Keratinocyte (primary cell): ENCODE results near the gene UBE3A. TPM values are rescaled to one million over a fixed set of nuclear protein-coding genes. Genes with fewer than 3 reads are reported as not detected.

ENCODE experiments used
- DNase-seq: peaks from one replicate; pipeline ENCODE4 v3.0.0-alpha.2; 2011; ENCODE audit warnings: low read depth, missing footprints, low spot score
- FAIRE-seq: peaks from 2 replicates; lab custom pipeline; 2011; peaks lifted over from hg19 to GRCh38; lab: Jason Lieb, UNC
- H2AFZ ChIP-seq: 2 replicates; pipeline ENCODE4 v1.6.0; 2012; ENCODE audit warnings: low read length, control low read depth, inconsistent platforms; ENCODE audit not compliant: control insufficient read depth
- H3K27ac ChIP-seq: 2 replicates; pipeline ENCODE4 v1.5.1; 2011; ENCODE audit warnings: low read length; ENCODE audit not compliant: control insufficient read depth, insufficient read depth
- H3K27me3 ChIP-seq: 3 replicates; pipeline ENCODE4 v1.6.0; 2011; ENCODE audit warnings: low read length; ENCODE audit not compliant: control insufficient read depth, insufficient read depth; ENCODE audit errors: extremely low read depth
- H3K36me3 ChIP-seq, 2 experiments: 2 replicates in 1 of 2; 3 replicates in 1 of 2; pipeline ENCODE4 v1.5.1; 2011; ENCODE audit warnings: low read length in 2 of 2, mild to moderate bottlenecking in 1 of 2; ENCODE audit not compliant: control insufficient read depth in 2 of 2, insufficient read depth in 2 of 2; ENCODE audit errors: extremely low read depth in 1 of 2
- H3K4me1 ChIP-seq: 3 replicates; pipeline ENCODE4 v1.5.1; 2011; ENCODE audit warnings: low read length; ENCODE audit not compliant: control insufficient read depth, insufficient read depth; ENCODE audit errors: extremely low read depth
- H3K4me2 ChIP-seq: 3 replicates; pipeline ENCODE4 v1.6.0; 2011; ENCODE audit warnings: low read depth, low read length; ENCODE audit not compliant: control insufficient read depth, insufficient read depth; ENCODE audit errors: extremely low read depth
- H3K4me3 ChIP-seq, 3 experiments: fragments of 200-600 bp in 1 of 3; sonication (generic) in 1 of 3; 2 replicates in 2 of 3; 3 replicates in 1 of 3; pipeline ENCODE4 v1.5.1; 2011 to 2016; ENCODE audit warnings: low read length in 3 of 3, mild to moderate bottlenecking in 3 of 3, control low read depth in 2 of 3, inconsistent platforms in 1 of 3, low read depth in 1 of 3, mixed read lengths in 1 of 3, mixed run types in 1 of 3, moderate library complexity in 1 of 3; ENCODE audit not compliant: control insufficient read depth in 2 of 3, insufficient read depth in 2 of 3; ENCODE audit errors: extremely low read depth in 1 of 3
- H3K79me2 ChIP-seq: 2 replicates; pipeline ENCODE4 v1.6.0; 2012; ENCODE audit warnings: low read length; ENCODE audit not compliant: control insufficient read depth, insufficient read depth
- H3K9ac ChIP-seq: 3 replicates; pipeline ENCODE4 v1.6.0; 2011; ENCODE audit warnings: low read length; ENCODE audit not compliant: control insufficient read depth, insufficient read depth; ENCODE audit errors: extremely low read depth
- H3K9me1 ChIP-seq: 3 replicates; pipeline ENCODE4 v1.6.0; 2011; ENCODE audit warnings: low read length; ENCODE audit not compliant: control insufficient read depth, insufficient read depth; ENCODE audit errors: extremely low read depth
- H3K9me3 ChIP-seq: 2 replicates; pipeline ENCODE4 v1.5.1; 2012; ENCODE audit warnings: low read depth, low read length; ENCODE audit not compliant: control insufficient read depth
- H4K20me1 ChIP-seq: 3 replicates; pipeline ENCODE4 v1.6.0; 2011; ENCODE audit warnings: low read length; ENCODE audit not compliant: control insufficient read depth, insufficient read depth; ENCODE audit errors: extremely low read depth
- CTCF ChIP-seq, 3 experiments: IDR thresholded peaks in 1 of 3; conservative IDR thresholded peaks in 1 of 3; optimal IDR thresholded peaks in 1 of 3; 2 replicates in 2 of 3; 3 replicates in 1 of 3; pipeline versions ENCODE3 to v1.5.1; 2011; ENCODE audit warnings: low read length in 3 of 3, mild to moderate bottlenecking in 3 of 3, moderate library complexity in 2 of 3, control low read depth in 1 of 3, inconsistent platforms in 1 of 3; ENCODE audit not compliant: insufficient read depth in 2 of 3; ENCODE audit errors: extremely low read depth in 1 of 3
- EZH2 ChIP-seq: IDR thresholded peaks from one replicate; pipeline ENCODE4 v1.6.1; 2012; ENCODE audit warnings: inconsistent platforms, mild to moderate bottlenecking, low read length, moderate library complexity
- dilution Hi-C: fragments of 300-500 bp; cut with MboI; formaldehyde crosslinking; loops from one replicate; pipeline ENCODE4 v1.7.0; 2020; ENCODE audit warnings: low sequenced_read_pairs; ENCODE audit not compliant: extremely low pct_ligation_motif_present
- polyA plus RNA-seq, 5 experiments: library from polyadenylated mRNA; depleted of rRNA in 3 of 5; stranded (reverse) in 3 of 5; stranded (forward) in 1 of 5; unstranded in 1 of 5; fragments of >200 nt; gene quantifications; 1 replicate in 1 of 5; 2 replicates in 3 of 5; 3 replicates in 1 of 5; pipeline versions ENCODE4 v1.2.1 to v1.2.3, GENCODE V29; 2011 to 2012; ENCODE audit warnings: missing spikeins in 2 of 5, low read depth in 1 of 5, low replicate concordance in 1 of 5

UBE3A gene
- polyA plus RNA-seq, 1 donor (not counting 4 experiments of a cell fraction or from before 2014, with no cell fraction given) = 45.0 TPM

GRCh38 chr15:25342629-25343028 lies 96.2 kb downstream of the UBE3A start:
- H3K9ac ChIP-seq = no peak overlapping the region
- DNase-seq (no peak), FAIRE-seq (no peak)
- no peak overlapping the region for H3K4me2 ChIP-seq
- no peak overlapping the region for H3K27ac ChIP-seq
- dilution Hi-C loops = no loop called here
- TF ChIP-seq CTCF (optimal IDR thresholded peaks at IDR 0.05 in 1 of 3, IDR thresholded peaks at IDR 0.05 in 1 of 3, conservative IDR thresholded peaks at IDR 0.05 in 1 of 3; ENCODE audit: extremely low read depth in 1 of 3, insufficient read depth in 2 of 3, low read length in 3 of 3) (no peak), EZH2 (no peak)
- H3K9me1 ChIP-seq = peaks cover 2% of the 10 kb centered on the region
- no peaks in the 10 kb centered on the region for H3K27me3 ChIP-seq
- no peak overlapping the region for H3K4me3 ChIP-seq
- H3K4me1 ChIP-seq = peaks cover 17% of the 10 kb centered on the region
- H3K79me2 ChIP-seq = peaks cover 21% of the 10 kb centered on the region
- H3K36me3 ChIP-seq = peaks cover 4 to 7% of the 10 kb centered on the region in 2 experiments
- no peak overlapping the region for H2AFZ ChIP-seq
- no peaks in the 10 kb centered on the region for H4K20me1 ChIP-seq
- no peaks in the 10 kb centered on the region for H3K9me3 ChIP-seq

DNA sequence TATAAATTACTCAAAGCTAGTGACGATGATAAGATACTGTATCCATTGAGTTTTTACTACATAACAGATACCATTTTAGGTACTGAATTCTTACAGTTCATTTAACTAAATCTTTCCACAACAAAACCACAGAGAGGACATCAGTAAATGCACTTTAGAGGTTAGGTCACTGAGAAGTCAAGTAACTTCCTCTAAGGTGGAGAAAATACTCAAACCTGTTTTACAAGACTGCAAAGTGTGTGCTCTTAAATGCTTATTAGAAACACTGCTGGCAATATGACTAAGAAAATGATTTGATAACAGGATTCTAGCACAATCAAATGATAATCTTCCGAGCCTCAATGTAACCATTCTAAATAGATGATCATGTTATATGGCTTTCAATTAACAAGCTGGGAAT lies 99.4 kb downstream of the UBE3A start:
- Histone ChIP-seq H3K4me2 (no peak overlapping the region), H3K36me3 (peaks cover 4 to 7% of the 10 kb centered on the region in 2 experiments)

More for the DNA sequence above, 99.4 kb downstream of the UBE3A start:
- Histone ChIP-seq H3K9me3 (no peaks in the 10 kb centered on the region), H3K9ac (no peak overlapping the region), H3K4me1 (no peaks in the 10 kb centered on the region), H3K4me3 (no peak overlapping the region), H3K27ac (no peak overlapping the region), H3K9me1 (no peaks in the 10 kb centered on the region), H3K79me2 (peaks cover 12% of the 10 kb centered on the region), H4K20me1 (no peaks in the 10 kb centered on the region), H3K27me3 (no peaks in the 10 kb centered on the region), H2AFZ (no peak overlapping the region)
- no peak for FAIRE-seq
- dilution Hi-C loops = no loop called here
- TF ChIP-seq EZH2 = no peak
- TF ChIP-seq CTCF (optimal IDR thresholded peaks at IDR 0.05 in 1 of 3, IDR thresholded peaks at IDR 0.05 in 1 of 3, conservative IDR thresholded peaks at IDR 0.05 in 1 of 3; ENCODE audit: extremely low read depth in 1 of 3, insufficient read depth in 2 of 3, low read length in 3 of 3) = no peak
- no peak for DNase-seq
